Fibroblast of skin of scalp (primary cell): Measurements from ENCODE around the gene TARS2.

Experiments
- DNase-seq: peaks from one replicate; pipeline ENCODE4 v3.0.0-alpha.2; 2013

TARS2 gene

DNA sequence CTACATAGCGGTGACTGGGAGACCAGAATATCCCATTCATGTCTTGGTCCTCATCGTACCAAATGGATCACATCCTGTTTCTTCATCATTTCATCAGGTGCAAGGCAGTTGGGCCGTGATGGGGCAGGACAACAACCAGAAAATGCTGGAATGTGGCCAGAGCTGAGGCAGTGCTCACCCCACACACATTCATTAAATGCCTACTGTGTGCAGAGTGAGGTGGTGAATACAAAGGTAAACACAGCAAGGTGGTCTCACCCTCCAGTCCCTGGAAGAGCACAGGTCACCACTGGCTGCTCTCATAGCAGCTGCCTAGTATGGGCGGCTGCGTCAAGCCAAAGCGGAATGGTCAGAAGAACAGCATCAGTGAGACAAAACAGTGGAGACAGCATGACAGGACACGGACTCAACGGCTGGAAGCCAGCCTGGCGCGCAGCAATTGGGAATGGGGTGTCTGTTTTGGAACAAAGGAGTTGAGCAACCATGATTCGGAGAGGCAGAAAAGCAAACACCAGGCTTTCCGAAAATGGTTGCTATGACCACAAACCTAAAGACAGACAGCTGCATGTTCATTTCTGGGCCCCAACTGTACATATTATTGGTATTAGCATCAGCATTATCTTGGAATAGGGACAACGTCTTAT is 56.4 kb downstream of the TARS2 start:
- no peak for DNase-seq

DNA sequence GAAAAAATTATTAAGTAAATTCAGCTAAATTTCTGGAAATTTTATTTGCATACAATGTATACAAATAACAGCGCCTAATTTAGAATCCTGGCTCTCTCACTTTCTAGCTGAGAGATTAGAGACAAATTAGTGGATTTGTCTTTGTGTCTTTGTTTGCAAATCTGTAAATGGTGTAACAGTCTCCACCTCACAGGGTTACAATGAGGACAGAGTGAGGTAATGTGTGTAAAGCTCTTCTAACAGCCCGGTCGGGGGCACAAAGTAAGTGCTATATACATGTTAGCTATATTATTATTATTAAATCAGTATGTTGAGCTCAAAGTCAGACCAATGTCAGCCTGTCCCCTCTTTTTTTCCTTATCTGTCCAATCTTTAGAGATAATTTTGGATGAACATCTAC is 57.0 kb downstream of the TARS2 start:
- DNase-seq: no peak

DNA sequence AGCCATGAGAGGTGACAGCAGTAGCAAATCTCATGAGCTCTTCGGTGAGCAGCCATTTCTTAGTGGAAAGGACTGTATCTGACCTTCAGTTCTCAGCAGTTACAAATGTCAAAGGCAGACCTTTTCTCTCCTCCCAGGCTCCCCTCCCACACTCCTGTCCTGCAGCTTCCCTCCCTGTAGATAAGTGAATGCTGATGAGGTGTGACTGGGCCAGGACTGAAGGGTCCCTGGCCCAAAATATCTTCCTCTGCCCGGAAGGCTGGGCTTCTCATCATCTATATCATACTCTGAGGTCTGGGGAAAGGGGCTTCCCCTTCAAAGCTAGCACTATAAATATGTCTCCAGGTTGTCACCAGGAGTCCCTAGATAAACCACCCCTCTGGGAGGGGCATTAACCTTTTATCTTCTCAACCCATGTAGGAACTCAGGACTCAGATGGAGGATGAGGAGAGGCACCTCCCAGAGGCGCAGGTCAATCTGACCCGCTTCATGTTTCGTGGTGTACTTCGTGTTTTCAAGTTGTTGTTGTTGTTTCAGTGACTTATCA is 58.3 kb downstream of the TARS2 start:
- DNase-seq: no peak

GRCh38 chr1:150546294-150546937 is 59.2 kb downstream of the TARS2 start:
- DNase-seq: no peak

GRCh38 chr1:150548324-150548631 is 61.1 kb downstream of the TARS2 start:
- no peak for DNase-seq

GRCh38 chr1:150548632-150549495 is 61.6 kb downstream of the TARS2 start, which contains the start of gene ADAMTSL4:
Gene ADAMTSL4 (plus strand): TSS chr1:150549408. CDS start chr1:150552289, 2,881 bp downstream.
- peak; percentile 72 for DNase-seq

DNA sequence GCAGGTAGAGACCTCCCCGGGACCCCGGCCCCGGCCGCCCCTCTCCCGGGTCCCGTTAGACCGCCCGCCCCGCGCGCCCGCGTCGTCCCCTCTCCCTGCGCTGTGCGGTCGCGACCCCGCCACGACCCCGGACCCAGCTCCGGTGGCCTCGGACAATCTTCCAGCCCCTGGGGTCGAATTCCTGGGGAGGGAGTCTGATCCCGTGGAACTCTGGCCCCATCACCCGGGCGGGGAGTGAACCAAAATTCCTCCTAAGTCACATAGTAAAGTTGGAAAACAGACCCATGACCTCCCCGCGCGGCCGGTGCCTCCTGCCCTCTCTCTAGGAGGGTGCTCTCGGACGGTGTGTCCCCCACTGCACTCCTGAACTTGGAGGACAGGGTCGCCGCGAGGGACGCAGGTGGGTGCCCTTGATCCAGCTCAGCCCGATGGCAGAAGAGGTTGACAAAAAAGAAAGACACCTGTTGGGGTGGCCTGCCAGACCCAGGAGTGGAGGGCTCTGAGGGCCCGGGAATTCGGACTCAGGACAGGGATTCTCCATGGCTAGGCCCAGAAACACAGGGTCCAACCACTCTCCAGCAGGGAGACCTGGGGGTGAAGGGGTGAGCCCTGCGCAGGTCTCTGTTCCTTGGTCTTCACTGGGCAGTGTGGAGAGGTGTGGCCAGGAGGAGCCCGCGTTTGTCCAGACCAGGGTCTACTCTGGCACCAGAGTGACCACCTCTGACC is 62.4 kb downstream of the TARS2 start:
- no peak for DNase-seq

GRCh38 chr1:150550222-150551050 is 63.2 kb downstream of the TARS2 start:
- DNase-seq: no peak

GRCh38 chr1:150551051-150551783 is 64.0 kb downstream of the TARS2 start:
- no peak for DNase-seq

- DNase-seq: no peak
Observed at GRCh38 chr1:150551784-150552127, 64.5 kb downstream of the TARS2 start.

GRCh38 chr1:150552128-150552910 is 65.1 kb downstream of the TARS2 start:
- DNase-seq: peak; percentile 80

- DNase-seq: no peak
Observed at GRCh38 chr1:150552911-150553289, 65.7 kb downstream of the TARS2 start.

GRCh38 chr1:150553392-150554085 is 66.3 kb downstream of the TARS2 start:
- DNase-seq: no peak

GRCh38 chr1:150554086-150554452 is 66.8 kb downstream of the TARS2 start:
- no peak for DNase-seq

- DNase-seq: no peak
Observed at GRCh38 chr1:150555198-150555970, 68.2 kb downstream of the TARS2 start.

DNA sequence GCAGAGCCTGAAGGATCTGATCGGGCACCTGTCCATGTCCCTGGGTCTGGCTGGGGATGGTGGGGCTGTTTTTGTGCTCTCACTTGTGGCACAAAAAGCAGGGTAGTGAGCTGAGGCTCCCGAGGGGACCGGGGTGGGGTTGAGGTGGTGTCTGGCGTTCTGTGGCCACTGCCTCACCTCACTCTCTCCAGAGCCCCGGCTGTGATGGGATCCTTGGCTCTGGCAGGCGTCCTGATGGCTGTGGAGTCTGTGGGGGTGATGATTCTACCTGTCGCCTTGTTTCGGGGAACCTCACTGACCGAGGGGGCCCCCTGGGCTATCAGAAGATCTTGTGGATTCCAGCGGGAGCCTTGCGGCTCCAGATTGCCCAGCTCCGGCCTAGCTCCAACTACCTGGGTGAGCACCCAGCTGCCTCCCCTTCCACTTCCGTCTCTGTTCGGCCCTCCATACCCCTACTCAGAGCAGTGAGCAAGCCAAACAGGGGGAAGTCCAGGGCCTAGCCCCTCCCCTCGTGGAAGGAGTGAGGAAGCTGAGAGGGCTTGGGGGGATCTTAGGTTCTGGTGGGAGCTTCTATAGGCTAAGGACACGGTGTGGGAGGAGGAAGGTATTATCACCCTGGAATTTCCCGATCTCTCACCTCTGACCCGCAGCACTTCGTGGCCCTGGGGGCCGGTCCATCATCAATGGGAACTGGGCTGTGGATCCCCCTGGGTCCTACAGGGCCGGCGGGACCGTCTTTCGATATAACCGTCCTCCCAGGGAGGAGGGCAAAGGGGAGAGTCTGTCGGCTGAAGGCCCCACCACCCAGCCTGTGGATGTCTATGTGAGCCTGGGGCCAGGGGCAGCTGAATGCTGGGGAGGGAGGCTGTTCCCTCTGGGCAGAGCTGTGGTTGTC is 69.0 kb downstream of the TARS2 start:
- DNase-seq: no peak

DNA sequence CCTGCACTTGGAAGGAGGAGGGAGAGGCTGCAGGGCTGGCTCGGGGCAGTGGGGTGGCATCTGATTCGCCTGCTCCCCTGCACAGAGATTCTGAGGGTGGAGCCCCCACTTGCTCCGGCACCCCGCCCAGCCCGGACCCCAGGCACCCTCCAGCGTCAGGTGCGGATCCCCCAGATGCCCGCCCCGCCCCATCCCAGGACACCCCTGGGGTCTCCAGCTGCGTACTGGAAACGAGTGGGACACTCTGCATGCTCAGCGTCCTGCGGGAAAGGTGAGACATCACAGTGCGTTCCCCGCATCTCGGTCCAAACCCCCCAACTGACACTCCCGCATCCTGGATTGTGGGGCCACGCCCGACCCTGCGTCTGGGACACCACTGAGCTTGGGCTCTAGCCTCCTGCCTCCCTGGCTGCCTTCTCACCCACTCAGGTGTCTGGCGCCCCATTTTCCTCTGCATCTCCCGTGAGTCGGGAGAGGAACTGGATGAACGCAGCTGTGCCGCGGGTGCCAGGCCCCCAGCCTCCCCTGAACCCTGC is 69.9 kb downstream of the TARS2 start:
- DNase-seq: no peak
